ENCODE measurements around the gene EIF4B.

EIF4B gene

DNA sequence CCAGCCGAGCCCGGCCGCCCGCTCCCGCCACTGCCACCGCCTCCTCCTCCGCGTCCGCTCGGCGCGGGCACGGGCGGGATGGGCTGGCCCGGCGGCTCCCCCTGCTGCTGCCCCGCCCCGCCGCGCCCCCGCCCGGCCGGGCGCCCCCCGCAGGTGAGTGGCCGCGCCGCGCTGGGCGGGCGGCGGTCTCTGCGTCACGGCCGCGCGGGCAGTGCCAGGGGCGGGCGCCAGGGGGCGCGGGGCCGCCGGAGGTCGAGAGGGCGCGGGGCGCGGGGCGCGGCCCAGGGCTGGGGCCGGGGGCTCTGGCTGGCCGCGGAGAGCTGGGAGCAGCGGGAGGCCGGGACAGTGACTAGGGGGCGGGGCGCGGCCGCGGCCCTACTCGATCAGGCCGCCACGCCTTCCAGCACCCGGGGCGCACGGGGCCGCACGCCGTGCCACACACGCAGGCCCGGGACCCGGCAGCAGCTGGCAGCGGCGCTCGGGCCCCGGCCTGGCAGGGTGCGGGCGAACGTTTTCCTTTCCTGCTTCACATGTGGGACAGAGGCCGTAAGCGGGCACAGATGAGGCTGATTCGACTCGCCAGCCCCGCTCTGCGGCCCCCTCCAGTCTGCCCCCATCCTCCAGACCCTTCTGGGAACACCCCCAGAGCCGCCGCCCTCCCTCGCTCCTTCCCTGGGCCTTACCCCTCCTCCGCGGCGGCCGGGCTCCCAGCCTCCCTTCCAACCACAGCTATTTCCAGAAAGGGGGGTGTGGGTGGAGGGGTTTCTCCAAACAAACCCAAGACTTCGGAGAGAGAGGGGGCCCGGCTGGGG lies 41.2 kb downstream of the EIF4B start:
- DNase-seq (ENCODE audit: low read depth), result peak; percentile 90

DNA sequence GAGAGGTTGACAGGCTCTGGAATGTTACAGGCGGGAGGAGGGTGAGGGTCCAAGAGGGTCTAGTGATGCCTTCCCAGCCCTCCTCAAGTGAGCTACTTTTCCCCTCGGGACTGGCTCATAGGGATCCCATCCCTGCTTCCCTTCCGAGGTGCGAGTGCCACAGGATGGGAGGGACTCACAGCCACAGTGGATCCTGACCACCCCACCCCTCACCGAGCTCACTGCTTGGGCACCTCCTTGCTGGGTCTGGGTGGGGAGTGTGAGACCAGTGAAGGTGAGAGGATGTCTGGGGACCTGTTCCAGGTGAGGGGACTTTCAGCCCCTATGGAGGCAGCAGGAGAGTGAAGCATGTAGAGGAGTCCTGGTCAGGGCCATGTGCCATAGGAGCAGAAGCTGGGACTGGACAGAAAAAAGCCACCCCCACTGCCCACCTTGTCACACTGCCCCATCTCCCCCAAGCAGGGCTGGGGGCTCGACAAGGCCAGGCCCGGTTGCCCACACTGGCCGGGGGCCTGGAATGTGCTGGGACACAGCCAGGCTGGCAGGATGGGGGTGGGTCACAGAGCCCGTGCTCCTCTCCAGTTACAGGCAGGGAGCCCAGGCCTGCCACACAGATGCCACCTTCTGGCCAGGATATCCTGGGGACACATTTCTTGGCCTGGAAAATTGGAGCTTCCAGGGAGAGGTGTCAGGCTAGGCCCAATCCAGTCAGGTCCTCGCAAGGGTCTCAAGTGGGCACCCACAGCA lies 42.0 kb downstream of the EIF4B start:
- peak; percentile 58 for DNase-seq (ENCODE audit: low read depth)

DNA sequence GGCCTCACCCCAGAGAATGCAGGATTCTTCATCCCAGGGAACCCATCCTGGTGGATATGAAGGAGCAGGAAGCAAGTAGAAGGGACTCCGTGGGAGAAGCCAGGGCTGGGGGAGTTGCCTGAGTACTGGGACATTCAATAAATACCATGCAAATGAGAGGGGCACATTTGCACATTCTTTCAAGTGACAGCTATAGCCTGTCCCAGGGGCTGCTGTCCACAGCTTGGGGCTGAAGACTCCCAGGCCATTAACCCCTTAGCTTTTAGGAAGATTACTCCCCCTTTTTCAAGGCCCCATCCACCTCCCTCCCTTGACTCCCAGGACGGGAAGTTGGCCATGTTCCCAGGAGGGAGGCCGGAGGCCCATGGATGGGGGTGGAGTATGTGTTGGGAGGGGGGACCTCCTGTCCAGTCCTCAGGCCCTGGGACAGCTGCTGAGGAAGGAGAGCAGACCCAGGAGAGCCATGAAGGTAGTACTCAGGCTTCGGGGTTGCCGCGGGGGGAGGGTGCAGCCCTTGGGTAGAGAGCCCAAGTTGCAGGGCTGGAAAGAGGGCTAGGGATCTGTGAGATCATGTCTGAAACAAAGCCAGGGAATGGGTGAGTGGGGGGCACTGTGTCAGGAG lies 42.6 kb downstream of the EIF4B start:
- peak; percentile 74 for DNase-seq (ENCODE audit: low read depth)

DNA sequence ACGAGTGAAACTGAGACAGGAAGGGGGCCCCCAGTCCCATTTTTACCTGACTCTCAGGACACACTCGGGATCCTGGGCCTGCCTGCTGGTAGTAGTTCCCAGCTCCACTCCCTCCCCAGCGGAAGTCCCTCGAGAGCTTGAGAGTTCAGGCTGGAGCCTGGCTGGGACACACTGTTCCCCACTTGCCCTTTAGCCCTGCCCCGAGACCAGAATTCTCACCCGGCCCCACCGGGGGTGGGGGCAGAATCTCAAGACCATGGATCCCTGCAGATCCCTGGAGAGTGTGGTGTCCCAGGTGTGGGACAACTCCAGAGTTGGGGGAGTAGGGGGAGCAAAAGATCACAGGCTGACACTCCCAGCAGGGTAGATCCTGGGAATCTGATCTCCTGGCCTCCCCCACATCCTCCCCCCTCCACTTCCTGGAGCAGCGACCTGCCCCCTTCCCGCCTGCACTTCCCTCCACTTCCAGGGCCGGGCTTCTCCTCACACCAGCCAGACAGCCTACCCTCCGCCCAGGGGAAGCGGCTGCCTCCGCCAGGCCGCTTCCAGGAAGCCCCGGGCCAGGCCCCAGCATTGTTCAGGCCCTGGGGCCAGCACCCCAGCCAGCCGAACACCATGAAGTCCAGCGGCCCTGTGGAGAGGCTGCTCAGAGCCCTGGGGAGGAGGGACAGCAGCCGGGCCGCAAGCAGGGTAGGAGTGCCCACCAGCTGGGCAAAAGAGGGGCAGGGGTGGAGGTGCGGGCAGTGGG lies 43.5 kb downstream of the EIF4B start, which contains the start of gene TNS2:
Gene TNS2 (plus strand): TSS at position 495 of the 748 bp plus-strand sequence. CDS start 121 bp downstream, at position 616.
- DNase-seq (ENCODE audit: low read depth), result peak; percentile 84

DNA sequence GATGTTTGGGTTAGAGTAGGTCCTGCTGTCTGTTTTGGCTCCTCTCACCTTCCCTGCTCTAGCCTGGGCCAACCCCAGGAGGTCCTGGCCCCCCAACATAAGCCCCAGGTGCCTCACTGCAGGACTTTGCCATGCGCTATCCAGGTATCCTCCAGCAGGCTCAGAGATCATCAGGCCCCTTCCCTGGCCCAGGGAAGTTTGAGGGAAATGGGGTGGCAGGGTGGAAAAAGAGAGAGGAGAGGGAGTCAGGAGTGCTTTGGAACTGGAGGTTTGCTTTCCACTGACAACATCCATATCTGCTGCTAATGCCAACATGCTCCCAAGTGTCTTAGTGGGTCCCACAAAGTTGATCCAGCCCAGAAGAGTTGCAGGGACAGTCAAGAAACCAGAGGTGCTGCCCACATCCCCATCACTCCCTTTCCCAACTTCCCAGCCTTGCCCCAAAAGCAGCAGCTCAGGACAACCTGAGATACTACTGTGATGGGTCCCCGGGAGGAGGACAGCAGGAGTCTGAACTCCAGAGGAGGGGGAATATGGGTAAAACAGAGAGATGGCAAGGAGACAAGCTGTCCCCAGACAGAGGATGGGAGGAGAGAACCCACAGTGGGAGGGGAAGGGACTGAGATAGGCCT lies 44.3 kb downstream of the EIF4B start:
- DNase-seq (ENCODE audit: low read depth), result no peak

DNA sequence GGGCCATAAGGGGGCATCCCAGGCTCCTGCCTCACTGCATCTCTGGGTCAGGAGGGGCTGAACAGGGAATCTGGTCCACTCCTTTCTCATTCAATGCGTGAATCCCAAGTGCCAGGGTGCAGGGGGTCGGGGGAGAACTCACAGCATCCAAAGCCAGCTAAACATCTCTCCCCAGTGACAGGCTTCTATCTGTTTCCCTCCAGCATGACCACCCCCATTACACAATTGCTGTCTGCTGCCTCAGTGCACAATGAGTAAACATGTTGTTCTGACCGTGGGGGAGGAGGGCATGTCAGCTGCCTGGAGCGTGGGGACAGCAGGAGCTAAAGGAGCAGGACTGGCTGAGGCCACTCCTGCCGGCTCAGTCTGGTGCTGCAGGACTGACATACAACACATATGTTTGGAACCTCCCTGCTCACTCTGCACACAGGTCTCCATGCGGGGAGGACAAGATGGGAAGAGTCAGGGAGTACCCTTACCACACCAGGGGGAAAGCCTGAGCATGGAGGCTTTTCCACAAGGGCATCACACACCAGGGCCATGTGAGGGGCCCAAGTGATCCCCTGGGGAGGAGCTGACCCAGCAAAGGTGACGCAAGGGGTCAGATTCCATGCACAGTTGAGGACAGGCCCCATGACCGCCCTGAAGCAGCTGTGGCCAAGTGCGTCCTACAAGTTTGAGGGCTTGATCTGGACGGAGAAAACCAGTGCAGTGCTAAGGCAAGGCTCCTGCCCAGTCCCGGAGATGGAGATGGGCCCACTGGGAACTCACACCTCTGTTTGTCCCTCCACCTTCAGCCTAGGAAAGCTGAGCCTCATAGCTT lies 45.0 kb downstream of the EIF4B start:
- peak; percentile 90 for DNase-seq (ENCODE audit: low read depth)

DNA sequence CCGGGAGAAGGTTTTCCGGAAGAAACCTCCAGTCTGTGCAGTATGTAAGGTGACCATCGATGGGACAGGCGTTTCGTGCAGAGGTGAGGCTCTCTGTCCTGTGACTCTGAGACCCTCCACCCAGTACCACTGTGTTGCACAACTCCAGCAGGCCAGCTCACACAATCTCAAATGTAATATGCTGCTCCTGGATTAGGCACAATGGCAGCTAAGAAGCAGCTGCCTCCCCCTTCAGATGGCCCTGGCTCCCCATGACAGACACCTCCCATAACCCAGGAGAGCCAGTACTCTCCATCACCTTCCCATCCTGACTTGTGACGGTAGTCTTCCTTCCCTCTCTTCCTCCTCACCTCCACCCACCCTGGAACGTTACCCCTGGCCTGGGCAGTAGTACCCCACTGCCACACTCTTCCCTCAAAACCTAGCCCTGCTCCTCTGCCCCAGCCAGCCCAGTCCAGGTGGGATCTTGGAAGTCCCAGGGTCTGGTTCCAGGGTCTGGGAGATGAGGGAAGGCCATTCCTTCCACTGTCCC lies 45.7 kb downstream of the EIF4B start:
- DNase-seq (ENCODE audit: low read depth), result no peak

DNA sequence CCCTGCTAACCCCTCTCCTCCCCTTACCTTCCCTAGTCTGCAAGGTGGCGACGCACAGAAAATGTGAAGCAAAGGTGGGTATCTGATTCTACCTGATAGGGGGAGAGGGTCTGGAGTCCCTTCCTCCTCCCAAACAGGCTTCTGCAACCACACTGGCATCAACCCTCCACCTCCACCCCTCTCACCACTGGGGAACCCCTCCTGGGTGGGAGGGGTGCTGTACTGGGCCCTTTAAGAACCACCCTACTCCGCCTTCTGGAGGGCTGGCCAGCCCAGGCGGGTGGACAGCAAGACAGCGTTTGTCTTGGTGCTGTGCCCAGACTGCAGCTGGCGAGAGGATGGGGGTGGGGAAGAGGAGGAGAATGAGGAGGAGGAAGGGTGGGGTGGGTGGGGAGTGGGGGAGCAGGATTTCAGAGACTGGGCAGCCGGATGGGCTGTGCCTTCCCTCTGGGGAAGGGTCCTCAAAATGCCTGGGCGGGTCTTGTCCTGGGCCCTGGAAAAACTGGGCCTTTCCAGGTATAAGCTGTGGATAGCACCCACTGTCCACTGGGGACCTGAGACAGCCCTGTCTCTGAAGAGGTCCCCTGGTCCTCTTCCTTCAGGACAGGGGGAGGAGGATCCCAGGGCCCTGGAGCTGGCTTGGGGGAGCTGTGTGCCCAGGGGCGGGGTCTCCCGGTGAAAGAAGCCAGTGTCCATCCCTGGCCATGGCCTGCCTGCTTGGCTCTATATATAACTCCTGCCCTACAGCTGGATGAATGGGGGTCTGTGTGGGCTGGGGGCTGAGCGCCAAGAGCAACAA lies 46.4 kb downstream of the EIF4B start:
- DNase-seq (ENCODE audit: low read depth), result peak; percentile 87

DNA sequence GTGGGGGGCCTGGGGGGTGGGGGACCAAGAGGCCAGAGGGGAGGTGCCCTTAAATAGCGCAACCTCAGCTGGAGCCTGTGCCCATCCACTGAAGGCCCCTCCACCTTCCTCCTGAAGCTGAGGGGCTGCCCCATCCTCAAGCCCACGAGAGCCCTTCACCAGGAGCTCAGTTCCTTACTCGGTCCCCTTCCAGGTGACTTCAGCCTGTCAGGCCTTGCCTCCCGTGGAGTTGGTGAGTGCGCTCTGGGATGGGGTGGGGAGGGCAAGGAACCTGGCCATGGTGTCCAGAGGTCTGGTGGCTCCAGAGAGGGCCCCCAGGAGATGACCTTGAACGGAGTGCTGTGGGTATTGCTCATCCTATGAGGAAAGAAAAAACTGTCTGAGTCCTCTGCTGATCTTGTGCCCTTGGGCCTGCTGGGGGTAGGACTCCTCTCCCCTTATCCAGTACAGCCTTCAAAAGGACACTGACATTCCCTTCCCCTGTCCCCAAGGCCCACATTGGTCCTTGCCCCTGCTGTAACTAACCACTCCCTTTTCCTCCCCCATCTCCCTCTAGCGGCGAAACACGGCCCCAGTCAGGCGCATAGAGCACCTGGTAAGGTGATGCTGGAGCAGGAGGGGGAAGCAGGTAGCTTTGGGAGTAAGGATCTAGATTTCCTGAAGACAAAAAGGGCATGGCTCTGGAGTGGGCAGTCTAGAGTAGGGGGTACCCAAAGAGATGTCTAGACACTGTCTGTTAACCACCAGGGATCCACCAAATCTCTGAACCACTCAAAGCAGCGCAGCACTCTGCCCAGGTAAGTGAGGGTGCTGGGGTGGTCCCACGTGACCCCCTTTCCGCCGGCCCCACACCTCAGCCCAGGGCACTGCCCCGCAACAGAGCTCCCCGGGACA lies 47.2 kb downstream of the EIF4B start:
- peak; percentile 22 for DNase-seq (ENCODE audit: low read depth)

DNA sequence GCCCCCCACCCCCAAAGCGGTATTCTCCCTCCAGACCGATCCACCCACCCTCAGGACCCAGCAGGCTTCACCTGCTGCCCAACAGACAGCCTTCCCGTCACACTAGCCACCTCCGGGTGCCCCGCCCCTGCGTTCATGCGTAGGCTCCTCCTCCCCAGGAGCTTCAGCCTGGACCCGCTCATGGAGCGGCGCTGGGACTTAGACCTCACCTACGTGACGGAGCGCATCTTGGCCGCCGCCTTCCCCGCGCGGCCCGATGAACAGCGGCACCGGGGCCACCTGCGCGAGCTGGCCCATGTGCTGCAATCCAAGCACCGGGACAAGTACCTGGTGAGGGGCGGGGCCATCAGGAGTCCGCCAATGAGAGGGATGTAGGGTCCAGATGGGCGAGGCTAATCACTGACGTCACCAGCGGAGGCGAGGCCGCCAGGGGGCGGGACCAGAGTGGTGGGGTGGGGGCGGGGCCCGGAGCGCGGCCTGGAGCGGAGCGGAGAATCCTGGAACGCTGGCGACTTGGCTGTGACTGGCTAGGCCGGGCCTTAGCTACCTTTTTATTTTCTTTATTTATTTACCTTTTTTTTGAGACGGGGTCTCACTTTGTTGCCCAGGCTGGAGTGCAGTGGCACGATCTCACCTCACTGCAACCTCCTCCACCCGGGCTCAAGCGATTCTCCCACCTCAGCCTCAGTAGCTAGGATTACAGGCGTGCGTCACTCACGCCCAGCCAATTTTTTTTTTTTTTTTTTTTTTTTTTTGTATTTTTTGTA lies 48.0 kb downstream of the EIF4B start:
- peak; percentile 83 for DNase-seq (ENCODE audit: low read depth)

DNA sequence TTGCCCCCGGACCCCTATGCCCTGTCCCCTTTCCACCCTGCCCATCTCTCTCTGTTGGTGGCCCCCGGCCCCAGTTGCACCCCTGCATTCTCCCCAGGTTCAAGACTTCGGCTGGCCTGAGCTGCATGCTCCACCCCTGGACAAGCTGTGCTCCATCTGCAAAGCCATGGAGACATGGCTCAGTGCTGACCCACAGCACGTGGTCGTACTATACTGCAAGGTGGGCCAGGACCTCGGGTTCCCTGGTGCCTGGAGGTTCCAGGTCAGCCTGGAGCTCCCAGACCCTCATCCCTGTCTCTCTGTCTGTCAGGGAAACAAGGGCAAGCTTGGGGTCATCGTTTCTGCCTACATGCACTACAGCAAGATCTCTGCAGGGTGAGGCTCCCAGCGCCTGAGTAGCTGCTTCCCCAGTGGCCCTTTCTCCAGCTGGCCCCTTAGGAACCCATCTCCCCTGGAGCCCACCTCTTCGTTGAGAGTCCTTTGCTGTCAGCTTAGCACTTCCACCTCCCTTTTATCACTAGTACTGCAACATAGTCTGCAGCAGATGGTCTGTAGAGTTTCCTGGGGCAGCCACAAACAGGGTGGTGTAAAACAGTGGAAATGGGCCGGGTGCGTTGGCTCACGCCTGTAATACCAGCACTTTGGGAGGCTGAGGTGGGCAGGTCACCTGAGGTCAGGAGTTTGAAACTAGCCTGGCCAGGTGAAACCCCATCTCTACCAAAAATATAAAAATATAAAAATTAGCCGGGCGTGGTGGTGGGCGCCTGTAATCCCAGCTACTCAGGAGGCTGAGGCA lies 49.4 kb downstream of the EIF4B start:
- DNase-seq (ENCODE audit: low read depth), result no peak

DNA sequence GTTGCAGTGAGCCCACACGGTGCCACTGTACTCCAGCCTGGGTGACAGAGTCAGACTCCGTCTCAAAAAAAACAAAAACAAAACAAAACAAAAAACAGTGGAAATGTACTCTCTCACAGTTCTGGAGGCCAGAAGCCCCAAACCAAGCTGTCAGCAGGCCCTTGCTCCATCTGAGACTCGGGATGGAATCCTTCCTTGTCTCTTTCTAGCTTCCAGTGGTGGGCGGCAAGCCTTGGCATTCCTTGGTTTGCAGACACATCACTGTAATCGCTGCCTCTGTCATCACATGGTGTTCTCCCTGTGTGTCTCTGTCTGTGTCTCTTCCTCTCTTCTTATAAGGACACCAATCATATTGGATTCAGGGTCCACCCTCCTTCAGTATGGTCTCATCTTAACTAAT lies 50.0 kb downstream of the EIF4B start:
- DNase-seq (ENCODE audit: low read depth), result no peak

DNA sequence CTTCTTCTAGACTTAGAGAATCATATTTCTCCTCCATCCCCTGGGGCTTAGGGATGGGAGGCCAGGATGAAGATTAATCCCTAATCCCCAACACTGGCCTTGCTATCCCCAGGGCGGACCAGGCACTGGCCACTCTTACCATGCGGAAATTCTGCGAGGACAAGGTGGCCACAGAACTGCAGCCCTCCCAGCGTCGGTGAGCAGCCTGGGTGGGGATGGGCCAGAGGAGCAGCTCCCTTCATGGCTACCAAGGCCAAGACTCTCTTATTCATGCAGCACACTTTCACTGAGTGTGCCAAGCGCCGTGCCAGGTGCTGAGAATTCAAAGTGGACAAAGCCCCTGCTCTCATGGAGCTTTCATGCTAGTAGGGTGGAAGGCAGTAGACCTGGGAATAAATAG lies 50.6 kb downstream of the EIF4B start:
- no peak for DNase-seq (ENCODE audit: low read depth)

DNA sequence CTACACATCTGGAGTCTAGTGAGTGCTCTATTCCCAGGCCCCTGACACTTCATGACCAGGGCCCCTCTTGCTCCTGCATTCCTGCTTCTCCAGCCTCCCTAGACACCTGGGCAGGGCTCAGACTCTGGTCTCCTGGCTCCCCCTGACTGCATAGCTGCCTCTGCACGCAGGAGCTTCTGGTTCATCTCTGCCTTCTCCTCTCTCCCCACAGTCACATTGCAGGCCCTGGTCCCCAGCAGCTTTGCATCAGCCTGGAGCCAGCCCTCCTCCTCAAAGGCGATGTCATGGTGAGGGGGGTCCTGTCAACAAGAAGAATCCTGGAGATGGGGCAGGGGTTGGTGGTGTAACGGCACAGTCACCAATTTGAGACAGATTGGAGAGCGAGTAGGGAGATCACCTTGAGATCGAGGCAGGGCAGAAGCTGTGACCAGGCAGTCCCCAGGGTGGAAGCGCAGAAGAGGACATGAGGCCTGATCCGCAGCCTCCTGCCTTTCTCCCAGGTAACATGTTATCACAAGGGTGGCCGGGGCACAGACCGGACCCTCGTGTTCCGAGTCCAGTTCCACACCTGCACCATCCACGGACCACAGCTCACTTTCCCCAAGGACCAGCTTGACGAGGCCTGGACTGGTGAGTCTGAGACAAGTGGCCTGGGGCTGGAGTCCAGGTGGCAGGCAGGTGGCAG lies 51.7 kb downstream of the EIF4B start:
- DNase-seq (ENCODE audit: low read depth), result no peak

DNA sequence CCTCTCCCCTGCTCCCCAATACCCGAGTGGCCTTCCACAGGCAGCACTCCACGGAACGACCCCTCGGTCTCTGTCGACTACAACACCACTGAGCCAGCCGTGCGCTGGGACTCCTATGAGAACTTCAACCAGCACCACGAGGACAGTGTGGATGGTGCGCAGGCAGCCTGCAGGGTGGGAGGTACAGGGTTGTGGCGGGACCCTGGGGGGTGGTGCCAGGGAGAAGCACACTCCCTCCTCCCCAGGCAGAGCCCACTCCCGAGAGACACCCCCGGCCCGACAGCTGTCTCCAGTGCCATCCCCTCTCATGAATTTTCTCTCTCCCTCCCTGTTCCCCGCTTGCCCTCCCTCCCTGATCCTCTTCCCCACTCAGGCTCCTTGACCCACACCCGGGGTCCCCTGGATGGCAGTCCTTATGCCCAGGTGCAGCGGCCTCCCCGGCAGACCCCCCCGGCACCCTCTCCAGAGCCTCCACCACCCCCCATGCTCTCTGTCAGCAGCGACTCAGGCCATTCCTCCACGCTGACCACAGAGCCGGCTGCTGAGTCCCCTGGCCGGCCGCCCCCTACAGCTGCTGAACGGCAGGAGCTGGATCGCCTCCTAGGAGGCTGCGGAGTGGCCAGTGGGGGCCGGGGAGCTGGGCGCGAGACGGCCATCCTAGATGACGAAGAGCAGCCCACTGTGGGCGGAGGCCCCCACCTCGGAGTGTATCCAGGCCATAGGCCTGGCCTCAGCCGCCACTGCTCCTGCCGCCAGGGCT lies 52.6 kb downstream of the EIF4B start:
- no peak for DNase-seq (ENCODE audit: low read depth)

Measured in fibroblast of gingiva (primary cell).